ENCODE data around the gene TTC21B.

DNA sequence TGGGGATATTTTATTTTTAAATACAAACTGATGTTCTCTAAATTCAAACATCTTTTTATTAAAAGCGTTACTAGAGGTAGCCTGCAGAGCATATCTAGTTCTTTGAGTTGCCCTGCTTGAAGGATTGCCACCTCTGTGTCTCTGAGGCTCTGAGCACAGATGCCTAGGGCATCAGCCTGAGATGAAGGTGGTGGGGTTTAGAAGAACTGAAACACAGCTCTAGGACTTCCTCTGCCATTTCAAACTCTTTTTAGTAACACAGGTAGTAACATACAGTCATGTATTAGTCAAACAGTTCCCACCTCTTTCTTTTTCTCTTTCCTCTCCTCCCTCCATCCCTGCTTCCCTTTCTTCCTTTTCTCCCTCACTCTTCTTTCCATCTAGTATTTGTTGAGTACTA lies 57.6 kb downstream of the TTC21B start:
- no peak for TF ChIP-seq TAF1 (IDR thresholded peaks at IDR 0.05; ENCODE audit: low read depth, low read length)
- TF ChIP-seq, protein P1, sequence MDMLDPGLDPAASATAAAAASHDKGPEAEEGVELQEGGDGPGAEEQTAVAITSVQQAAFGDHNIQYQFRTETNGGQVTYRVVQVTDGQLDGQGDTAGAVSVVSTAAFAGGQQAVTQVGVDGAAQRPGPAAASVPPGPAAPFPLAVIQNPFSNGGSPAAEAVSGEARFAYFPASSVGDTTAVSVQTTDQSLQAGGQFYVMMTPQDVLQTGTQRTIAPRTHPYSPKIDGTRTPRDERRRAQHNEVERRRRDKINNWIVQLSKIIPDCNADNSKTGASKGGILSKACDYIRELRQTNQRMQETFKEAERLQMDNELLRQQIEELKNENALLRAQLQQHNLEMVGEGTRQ (IDR thresholded peaks at IDR 0.05; ENCODE audit: low read length) = no peak
- no peak for TF ChIP-seq MAFK (IDR thresholded peaks at IDR 0.05; ENCODE audit: low read depth, low read length)
- TF ChIP-seq, protein P2, sequence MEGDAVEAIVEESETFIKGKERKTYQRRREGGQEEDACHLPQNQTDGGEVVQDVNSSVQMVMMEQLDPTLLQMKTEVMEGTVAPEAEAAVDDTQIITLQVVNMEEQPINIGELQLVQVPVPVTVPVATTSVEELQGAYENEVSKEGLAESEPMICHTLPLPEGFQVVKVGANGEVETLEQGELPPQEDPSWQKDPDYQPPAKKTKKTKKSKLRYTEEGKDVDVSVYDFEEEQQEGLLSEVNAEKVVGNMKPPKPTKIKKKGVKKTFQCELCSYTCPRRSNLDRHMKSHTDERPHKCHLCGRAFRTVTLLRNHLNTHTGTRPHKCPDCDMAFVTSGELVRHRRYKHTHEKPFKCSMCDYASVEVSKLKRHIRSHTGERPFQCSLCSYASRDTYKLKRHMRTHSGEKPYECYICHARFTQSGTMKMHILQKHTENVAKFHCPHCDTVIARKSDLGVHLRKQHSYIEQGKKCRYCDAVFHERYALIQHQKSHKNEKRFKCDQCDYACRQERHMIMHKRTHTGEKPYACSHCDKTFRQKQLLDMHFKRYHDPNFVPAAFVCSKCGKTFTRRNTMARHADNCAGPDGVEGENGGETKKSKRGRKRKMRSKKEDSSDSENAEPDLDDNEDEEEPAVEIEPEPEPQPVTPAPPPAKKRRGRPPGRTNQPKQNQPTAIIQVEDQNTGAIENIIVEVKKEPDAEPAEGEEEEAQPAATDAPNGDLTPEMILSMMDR (IDR thresholded peaks at IDR 0.05; ENCODE audit: control extremely low read depth in 1 of 3, insufficient read depth in 1 of 3, low read depth in 1 of 3, low read length in 3 of 3) = no peak
